Measurements from ENCODE around the gene ANKS1A. TPM values are rescaled to one million over a fixed set of nuclear protein-coding genes. Genes with fewer than 3 reads are reported as not detected.

The ANKS1A gene
- total RNA-seq, 1 experiment from 2014 or later: 35.0 TPM

GRCh38 chr6:34916348-34916967 lies 27.4 kb downstream of the ANKS1A start (continued):
- TF ChIP-seq ATF1 (CRISPR knock-in tag; IDR thresholded peaks at IDR 0.05): no peak

GRCh38 chr6:34917626-34918285 lies 28.7 kb downstream of the ANKS1A start:
- H3K9me3 Mint-ChIP-seq: no peaks in the 10 kb centered on the region
- ChIA-PET POLR2A (interaction anchor here (0.6 kb wide), 1 partner anchor 1930 kb away, joined by 3 read pairs; no protein-coding TSS in a partner anchor), CTCF (no interaction called here)
- no peak overlapping the region for H3K27ac Mint-ChIP-seq
- ATAC-seq (no peak), DNase-seq (ENCODE audit: low spot score) (no peak)
- H3K4me1 Mint-ChIP-seq: peaks cover under 1% of the 10 kb centered on the region
- TF ChIP-seq ATF3 (CRISPR knock-in tag; conservative IDR thresholded peaks at IDR 0.05) (no peak), SMAD3 (CRISPR knock-in tag; IDR thresholded peaks at IDR 0.05; ENCODE audit: borderline replicate concordance) (no peak), ARID4B (CRISPR knock-in tag; IDR thresholded peaks at IDR 0.05; ENCODE audit: borderline replicate concordance) (no peak), TEAD4 (CRISPR knock-in tag; IDR thresholded peaks at IDR 0.05) (no peak), ZNF416 (CRISPR knock-in tag; IDR thresholded peaks at IDR 0.05) (no peak), MYBL2 (CRISPR knock-in tag; IDR thresholded peaks at IDR 0.05) (no peak), ZBTB43 (CRISPR knock-in tag; IDR thresholded peaks at IDR 0.05) (no peak), MLX (CRISPR knock-in tag; IDR thresholded peaks at IDR 0.05) (no peak), JAZF1 (CRISPR knock-in tag; IDR thresholded peaks at IDR 0.05) (no peak), ZNF281 (CRISPR knock-in tag; IDR thresholded peaks at IDR 0.05) (no peak)
- no peak overlapping the region for H3K4me3 Mint-ChIP-seq
- no peaks in the 10 kb centered on the region for H3K27me3 Mint-ChIP-seq (ENCODE audit: low read depth)
- H3K36me3 Mint-ChIP-seq: peaks cover 5% of the 10 kb centered on the region; the same call in 1 of the 2 replicates

- no peak overlapping the region for H3K4me3 Mint-ChIP-seq
- peaks cover 19% of the 10 kb centered on the region for H3K4me1 Mint-ChIP-seq
- DNase-seq (ENCODE audit: low spot score) (no peak), ATAC-seq (no peak)
- ChIA-PET POLR2A (no interaction called here), CTCF (no interaction called here)
- peaks cover 5% of the 10 kb centered on the region; the same call in 1 of the 2 replicates for H3K36me3 Mint-ChIP-seq
- no peaks in the 10 kb centered on the region for H3K27me3 Mint-ChIP-seq (ENCODE audit: low read depth)
- no peak overlapping the region for H3K27ac Mint-ChIP-seq
- no peaks in the 10 kb centered on the region for H3K9me3 Mint-ChIP-seq
- TF ChIP-seq FOXJ3 (CRISPR knock-in tag; IDR thresholded peaks at IDR 0.05; ENCODE audit: borderline replicate concordance) (no peak), OVOL2 (CRISPR knock-in tag; IDR thresholded peaks at IDR 0.05; ENCODE audit: borderline replicate concordance) (no peak), MAX (CRISPR knock-in tag; IDR thresholded peaks at IDR 0.05) (no peak), MXD4 (CRISPR knock-in tag; IDR thresholded peaks at IDR 0.05; ENCODE audit: borderline replicate concordance) (no peak), NR1H2 (CRISPR knock-in tag; IDR thresholded peaks at IDR 0.05) (no peak), SOX15 (CRISPR knock-in tag; IDR thresholded peaks at IDR 0.05) (no peak), AFF4 (CRISPR knock-in tag; IDR thresholded peaks at IDR 0.05; ENCODE audit: borderline replicate concordance) (no peak), KAT7 (CRISPR knock-in tag; IDR thresholded peaks at IDR 0.05; ENCODE audit: borderline replicate concordance) (no peak)
Measured at GRCh38 chr6:34919651-34920050, 30.6 kb downstream of the ANKS1A start.

Data from WTC11 (cell line).